Pulmonary artery endothelial cell (primary cell): ENCODE measurements around the gene TMEM235. TPM values are rescaled to one million over a fixed set of nuclear protein-coding genes. Genes with fewer than 3 reads are reported as not detected.
"Not testable (repeated sequence)": the region's sequence is repeated elsewhere in the genome, so short reads cannot be mapped to it uniquely, and the experiment has no call there.

Experiments
- DNase-seq: peaks from one replicate; pipeline ENCODE4 v3.0.0-alpha.2; 2011; ENCODE audit warnings: low read depth, low spot score
- total RNA-seq: library from RNA; depleted of rRNA; stranded (reverse); fragments of >200 nt; gene quantifications from 2 replicates; pipeline ENCODE4 v1.2.3, GENCODE V29; 2014

The TMEM235 gene
- total RNA-seq, 1 donor from 2014 or later: not detected

DNA sequence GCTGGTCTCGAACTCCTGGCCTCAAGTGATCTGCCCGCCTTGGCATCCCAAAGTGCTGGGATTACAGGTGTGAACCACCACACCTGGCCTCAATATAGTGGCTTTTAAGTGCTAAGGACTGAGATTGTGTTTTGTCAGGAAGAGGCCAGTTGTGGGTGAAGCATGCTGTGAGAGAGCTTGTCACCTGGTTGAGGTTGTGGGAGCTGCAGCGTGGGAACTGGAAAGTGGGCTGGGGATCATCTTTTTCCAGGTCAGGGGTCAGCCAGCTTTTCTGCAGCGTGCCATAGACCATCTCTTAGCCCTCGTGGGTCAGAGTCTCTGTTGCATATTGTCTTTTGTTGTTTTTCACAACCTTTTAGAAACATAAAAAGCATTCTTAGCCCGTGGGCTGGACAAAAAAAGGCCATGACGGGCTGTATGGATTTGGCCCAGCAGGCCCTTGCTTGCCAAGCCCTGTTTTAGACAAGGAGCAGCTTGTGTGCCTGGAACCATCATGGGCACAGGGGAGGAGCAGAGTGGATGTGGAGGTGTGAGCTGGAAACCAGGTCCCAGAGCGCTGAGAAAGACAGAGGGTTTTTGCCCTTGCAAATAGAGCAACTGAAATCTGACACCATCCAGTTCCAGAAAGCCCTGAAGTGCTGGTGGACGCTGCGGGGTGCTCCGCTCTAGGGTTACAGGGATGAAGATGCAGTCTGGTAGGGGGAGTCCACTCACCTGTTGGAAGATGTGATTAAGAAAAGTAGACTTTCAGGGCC lies 11.9 kb upstream of the TMEM235 start:
- DNase-seq: no peak

DNA sequence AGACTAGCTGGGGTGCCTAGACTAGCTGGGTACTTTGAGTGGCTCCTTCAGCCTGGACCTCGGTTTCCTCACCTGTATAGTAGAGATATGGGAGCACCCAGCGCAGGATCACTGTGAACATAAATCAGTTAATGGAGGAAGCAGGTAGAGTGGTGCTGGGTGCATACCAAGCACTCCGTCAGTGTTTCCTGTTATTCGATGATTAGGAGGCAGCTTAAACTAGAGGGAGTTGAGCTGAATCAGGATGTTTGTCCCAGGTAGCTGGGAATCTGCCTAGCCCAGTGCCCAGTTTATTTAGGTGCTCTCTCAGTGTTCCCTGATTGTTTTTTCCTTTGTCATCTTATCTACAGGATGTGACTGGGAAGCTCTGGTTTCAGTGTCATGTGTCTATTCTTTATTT lies 8.4 kb upstream of the TMEM235 start:
- DNase-seq: peak; percentile 33

DNA sequence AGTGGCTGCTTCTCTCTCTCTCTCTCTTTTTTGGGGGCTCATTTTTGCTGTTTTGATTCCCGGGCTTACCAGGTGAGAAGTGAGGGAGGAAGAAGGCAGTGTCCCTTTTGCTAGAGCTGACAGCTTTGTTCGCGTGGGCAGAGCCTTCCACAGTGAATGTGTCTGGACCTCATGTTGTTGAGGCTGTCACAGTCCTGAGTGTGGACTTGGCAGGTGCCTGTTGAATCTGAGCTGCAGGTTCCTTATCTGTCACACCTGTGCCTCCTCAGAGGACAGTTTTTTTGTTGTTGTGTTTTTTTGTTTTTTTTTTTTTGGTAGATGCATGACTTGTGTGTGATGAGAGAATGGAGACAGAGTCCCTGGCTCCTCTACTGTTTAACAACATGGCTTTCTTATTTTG lies 7.7 kb upstream of the TMEM235 start:
- DNase-seq: no peak

DNA sequence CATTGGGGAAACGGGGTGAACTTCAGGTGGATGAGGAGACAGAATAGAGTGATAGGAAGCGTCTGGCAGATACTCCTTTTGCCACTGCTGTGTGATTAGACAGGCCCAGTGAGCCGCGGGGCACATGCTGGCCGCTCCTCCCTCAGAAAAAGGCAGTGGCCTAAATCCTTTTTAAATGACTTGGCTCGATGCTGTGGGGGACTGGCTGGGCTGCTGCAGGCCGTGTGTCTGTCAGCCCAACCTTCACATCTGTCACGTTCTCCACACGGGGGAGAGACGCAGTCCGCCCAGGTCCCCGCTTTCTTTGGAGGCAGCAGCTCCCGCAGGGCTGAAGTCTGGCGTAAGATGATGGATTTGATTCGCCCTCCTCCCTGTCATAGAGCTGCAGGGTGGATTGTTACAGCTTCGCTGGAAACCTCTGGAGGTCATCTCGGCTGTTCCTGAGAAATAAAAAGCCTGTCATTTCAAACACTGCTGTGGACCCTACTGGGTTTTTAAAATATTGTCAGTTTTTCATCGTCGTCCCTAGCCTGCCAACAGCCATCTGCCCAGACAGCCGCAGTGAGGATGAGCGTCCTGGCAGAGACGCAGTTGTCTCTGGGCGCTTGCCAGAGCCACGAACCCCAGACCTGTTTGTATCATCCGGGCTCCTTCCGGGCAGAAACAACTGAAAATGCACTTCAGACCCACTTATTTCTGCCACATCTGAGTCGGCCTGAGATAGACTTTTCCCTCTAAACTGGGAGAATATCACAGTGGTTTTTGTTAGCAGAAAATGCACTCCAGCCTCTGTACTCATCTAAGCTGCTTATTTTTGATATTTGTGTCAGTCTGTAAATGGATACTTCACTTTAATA lies 7.0 kb upstream of the TMEM235 start:
- DNase-seq: no peak

DNA sequence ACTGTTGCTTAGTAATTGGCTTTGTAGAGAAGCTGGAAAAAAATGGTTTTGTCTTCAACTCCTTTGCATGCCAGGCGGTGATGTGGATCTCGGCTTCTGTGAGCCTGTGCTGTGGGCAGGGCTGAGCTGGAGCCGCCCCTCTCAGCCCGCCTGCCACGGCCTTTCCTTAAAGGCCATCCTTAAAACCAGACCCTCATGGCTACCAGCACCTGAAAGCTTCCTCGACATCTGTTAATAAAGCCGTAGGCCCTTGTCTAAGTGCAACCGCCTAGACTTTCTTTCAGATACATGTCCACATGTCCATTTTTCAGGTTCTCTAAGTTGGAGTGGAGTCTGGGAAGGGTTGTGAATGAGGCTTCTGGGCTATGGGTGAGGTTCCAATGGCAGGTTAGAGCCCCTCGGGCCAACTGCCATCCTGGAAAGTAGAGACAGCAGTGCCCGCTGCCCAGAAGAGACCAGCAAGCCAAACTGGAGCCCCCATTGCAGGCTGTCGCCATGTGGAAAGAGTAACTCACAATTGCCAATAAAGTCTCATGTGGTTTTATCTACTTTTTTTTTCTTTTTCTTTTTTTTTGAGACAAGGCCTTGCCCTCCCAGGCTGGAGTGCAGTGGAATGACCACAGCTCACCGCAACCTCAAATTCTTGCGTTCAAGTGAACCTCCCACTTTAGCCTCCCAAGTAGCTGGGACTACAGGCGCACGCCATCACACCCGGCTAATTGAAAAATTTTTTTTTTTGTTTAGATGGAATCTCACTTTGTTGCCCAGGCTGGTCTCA lies 6.2 kb upstream of the TMEM235 start:
- no peak for DNase-seq

DNA sequence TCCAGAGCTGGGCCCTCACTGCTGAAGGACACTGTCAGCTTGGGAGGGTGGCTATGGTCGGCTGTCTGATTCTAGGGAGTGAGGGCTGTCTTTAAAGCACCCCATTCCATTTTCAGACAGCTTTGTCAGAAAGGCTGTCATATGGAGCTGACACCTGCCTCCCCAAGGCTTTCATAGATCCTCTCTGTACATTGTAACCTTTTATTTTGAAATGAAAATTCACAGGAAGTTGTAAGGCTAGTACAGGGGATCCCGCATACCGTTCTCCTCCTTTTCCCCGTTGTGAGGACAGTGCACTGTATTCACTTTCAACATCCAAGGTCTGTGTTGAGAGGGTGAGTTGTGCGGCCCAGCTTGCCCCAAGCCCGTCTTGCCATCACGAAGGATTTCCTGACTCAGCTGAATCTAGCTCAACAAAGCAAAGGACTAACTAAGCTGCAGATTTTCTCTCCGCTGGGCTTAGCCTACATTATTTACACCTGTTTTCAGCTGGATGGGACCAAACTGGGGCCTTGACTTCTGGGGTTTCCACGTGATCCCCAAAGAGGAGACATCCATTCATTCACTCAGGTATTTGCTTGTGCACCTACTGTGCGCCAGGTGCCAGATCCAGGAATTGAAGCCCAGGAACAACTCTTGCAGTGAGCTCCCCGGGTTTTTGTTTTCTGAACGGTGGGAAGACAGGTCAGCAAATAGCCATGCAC lies 5.2 kb upstream of the TMEM235 start:
- DNase-seq: no peak

DNA sequence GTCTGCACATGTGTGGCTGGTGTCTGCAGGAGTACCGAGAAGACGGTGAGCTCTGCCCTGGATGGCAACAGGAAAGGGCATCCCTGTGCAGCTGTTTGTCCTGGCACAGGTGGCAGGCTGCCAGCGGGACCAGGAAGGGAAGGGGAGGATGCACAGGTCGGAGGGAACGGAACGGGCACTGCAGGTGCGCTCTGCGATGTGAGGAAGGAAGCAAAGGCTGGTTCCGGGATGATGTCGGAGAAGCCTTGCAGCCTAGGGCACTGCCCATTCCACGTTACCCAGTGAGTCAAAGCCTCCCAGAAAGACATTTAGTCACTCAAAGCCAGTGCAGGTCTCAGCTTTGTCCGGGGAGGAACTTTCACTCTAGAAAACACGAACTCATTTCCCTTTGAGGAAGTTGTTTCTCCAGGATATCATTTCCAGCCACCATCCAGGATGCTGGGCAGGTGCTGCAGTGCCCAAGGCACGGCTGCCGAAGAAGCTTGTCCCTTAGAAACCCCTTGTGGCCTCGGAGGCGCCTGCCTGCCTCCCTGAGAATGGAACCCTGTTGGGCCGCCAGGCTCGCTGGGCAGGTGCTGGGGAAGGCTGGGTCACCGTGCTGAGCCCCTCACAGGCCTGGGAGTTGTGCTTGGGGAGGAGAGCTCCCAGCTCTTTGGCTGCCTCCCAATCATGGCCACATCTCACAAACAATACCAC lies 4.5 kb upstream of the TMEM235 start:
- DNase-seq: no peak

DNA sequence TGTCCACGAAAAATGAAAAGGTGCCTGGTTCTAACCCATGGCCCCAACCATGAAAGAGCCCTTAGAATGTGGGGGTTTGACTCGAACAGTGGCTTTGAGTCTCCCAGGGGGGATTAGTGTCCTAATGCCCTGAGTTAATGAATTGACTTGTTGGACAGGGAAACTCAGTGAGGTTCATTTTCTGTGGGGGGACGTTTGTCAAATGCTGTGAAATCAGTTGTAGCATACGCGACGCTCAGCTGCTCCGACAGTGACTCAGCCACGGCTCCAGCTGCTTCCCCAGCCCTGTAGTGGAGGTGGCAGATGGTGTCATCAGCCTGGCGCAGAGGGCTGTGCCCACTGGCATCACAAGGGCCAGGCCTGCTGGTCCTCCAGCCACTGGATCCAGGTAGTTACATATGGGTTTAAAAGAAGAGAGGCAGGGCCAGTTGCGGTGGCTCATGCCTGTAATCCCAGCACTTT lies 3.9 kb upstream of the TMEM235 start:
- DNase-seq: no peak

DNA sequence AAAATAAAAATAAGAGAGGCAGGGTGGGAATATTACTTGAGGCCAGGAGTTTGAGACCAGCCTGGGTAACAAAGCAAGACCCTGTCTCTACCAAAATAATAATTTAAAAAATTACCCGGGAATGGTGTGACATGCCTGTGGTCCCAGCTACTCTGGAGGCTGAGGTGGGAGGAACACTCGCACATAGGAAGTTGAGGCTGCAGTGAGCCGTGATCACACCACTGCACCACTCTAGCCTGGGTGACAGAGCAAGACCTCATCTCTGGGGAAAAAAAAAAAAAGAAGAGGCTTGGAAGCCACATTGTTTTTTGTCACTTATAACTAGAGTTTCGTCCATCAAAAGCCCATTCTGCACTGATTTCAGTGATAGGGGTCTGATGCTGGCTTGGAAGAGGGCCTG lies 3.3 kb upstream of the TMEM235 start:
- no peak for DNase-seq

DNA sequence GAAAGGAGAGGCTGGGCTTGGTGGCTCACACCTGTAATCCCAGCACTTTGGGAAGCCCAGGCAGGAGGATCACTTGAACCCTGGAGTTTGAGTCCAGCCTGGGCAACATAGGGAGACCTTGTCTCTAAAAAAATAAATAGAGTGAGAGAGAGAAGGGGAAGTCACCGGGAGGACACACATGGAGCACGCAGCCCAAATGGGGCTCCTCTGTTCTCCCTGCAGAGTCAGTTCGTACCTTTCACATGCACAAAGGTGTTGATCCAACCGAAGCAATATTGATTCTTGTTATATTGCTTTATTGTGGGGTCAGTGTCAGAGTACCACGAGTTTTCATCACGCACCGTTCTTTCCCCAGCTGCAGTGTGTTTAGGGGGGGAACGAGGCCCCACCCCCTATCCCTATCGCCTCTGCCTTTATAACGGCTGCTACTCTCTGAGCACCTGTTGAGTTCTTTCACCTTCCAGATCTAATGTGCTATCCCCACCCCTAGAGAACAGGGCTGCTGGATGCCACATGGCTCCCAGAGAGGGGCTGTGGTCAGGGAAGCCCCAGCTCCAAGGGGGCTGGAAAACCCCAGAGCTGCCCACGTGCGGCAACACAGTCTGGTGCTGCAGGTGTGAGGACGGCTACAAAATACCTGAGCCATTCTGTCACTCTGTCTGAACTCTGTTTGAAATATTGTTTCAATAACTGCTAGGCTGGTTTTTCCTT lies 1.0 kb upstream of the TMEM235 start:
- DNase-seq: no peak

DNA sequence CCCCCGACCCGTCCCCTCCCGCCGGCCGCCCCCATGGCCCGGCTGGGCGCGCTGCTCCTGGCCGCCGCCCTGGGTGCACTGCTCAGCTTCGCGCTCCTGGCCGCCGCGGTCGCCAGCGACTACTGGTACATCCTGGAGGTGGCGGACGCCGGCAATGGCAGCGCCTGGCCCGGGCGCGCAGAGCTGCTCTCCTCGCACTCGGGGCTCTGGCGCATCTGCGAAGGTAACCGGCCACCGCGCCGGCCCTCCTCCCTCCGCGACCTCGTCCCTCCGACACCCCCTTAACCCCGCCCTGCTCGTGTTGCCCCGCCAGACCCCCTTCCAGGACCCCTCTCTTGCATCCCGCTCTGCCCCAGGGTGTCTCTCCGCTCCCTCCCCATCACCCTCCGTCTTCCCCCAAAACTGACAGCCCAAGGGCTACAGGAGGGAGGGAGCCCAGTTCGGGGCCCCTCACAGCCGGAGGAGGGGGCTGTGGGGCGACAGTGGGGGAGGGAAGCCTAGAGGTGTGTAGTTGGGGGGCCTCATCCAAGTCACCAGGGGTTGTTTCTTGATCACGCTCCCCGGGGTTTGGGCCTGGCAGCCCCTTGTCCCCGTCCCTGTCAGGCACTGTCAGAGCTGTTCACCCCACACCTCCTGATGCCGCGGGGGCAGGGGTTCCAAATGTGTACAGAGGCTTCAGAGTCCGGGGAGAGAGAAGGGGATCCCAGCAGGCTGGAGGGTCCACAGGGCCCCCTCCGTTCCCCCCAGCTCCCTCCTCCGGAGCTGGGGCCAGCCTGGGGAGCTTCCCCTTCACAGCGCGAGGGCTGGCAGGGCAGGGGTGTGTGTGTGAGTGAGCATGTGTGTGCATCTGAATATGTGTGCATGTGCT lies 794 bp downstream of the TMEM235 start:
- no peak for DNase-seq

DNA sequence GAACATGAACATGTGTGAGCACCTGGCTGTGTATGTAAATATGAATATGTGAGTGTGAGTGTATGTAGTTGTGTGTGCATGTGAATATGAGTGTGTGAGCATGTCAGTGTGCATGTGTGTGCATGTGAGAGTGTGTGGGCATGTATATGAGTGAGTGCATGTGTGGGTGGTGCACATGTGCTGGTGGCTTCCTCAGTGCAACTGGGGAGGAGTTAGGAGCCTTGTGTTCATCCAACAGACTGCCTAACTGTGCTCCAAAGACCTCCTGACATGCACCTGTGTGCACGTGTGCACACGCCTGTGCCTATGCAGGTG lies 1.4 kb downstream of the TMEM235 start:
- no peak for DNase-seq

DNA sequence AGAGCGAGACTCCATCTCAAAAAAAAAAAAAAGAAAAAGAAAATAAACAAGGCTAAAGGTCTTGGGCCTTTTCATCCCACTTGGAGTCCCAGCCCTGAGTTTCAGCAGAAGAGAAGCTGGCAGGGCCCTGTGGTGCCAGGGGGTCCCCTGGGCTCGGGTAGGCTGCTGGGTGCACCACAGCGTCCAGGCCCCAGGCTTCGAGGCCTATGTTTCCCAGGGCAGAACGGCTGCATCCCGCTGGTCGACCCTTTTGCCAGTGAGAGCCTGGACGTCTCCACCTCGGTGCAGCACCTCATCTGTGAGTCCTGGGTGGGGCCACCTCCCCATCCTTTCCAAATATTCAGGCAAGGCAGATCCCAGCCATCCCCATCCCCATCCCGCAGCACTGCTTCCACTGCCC lies 2.2 kb downstream of the TMEM235 start:
- DNase-seq: no peak

DNA sequence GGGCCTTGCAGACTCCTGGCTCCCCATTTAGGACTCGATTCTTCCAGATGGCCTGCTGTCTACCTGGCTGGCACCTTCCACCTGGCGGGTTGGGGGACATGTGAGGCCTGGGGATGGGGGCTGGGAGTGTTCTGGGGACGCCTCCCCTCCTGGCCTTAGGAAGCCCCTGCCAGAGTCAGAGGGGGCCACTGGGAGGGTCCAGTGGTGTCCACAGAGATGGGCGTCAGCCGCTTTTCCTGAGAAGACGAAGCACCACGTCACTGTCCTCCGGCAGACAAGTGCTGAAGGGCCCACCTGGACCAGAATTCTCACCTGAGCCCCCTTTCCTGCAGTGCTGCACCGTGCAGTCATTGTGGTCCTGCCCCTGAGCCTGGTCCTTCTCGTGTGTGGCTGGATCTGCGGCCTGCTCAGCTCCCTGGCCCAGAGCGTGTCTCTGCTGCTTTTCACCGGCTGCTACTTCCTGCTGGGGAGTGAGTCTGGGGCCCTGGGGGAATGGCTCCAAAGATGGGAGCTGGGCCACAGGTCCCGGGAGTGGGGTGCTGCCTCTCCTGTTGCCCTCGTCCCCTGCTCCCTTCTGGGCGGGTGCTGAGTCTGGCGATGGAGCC lies 2.9 kb downstream of the TMEM235 start:
- DNase-seq: no peak

DNA sequence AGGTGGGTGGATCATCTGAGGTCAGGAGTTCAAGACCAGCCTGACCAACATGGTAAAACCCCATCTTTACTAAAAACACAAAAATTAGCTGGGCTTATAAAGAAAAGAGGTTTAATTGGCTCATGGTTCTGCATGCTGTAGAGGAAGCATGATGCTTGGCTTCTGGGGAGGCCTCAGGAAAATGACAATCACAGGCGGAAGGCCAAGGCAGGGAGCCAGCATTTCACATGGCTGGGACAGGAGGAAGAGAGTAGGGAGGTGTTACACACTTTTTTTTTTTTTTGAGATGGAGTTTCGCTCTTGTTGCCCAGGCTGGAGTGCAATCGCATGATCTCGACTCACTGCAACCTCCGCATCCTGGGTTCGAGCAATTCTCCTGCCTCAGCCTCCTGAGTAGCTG lies 3.6 kb downstream of the TMEM235 start:
- not testable (repeated sequence) for DNase-seq

DNA sequence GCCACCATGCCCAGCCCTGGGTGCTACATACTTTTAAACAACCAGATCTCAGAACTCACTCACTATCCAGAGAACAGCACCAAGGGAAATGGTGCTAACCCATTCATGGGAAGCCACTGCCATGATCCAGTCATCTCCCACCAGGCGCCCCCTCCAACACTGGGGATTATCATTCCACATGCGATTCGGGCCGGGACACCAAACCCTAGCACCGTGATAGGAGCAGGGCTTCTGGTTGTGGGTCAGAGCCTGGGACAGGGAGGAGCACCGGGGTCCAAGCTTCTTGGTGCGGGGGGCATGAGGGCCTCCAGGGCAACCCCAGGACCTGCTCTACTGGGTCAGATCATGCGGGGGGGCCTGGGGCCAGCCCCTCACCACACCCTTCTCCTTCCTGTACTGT lies 4.5 kb downstream of the TMEM235 start:
- DNase-seq: no peak

DNA sequence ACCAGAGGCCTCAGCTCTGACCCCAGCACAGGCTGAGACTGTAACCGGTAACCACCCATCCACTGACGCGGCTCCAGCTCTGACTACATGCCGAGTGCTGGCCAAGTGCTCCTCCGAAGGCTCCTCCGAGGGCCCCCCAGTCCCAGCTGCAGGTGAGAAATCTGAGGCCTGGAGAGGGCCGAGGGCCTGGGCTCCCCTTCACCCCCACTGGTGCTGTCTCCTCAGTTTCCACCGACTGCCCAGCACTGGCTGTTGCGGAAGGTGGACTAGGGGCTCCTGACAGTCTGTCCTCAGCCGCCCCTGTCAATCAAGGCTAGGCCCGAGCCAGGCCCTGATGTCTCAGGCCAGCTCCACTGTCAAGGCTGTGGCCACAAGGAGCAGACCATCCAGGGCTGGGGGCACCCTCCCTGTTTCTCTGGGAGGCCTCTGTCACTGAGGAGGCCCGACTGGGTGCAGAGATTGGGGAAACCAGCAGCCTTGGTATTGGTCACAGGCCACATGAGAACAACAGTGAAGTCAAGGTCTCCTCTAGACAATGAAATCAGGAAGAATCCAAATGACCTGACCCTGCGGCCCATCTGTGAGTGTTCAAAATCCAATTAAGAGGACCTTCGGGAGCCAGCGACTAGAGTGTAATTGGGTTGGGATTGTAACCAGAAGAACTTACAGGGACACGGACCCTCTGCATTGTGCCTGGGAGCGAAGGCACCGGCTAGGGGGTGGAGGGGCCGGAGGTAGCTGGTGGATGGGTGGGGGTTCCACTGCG lies 5.1 kb downstream of the TMEM235 start:
- no peak for DNase-seq

DNA sequence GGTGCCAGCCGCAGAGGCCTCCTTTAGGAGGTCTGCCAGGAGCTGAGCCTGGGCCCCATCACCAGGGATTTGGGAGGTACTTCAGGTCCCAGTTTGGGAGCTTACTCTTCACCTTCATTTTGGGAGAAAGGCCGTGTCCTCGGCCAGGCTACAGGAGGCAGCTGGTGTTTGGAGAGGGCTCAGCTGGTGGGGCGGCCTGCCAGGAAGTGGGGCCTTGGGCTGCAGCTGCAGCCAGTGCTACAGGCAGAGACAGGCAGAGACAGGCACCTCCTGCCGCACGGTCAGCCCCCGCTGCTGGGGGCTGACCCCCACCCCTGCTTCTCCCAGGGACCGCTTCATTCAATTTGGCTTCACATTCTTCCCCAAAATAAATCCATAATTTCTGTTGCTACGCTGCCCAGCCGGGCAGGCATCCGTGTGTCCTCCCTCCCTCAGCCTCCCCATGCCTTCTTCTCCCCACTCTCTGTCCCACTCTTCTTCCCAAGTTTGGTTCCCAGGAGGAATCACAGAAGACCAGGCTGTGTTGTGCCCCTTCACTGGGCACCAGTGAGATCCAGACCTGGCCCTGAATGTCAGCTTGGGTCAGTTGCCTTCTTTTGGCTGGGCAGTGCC lies 6.1 kb downstream of the TMEM235 start:
- no peak for DNase-seq
